ENCODE results near the gene NET1.

DNA sequence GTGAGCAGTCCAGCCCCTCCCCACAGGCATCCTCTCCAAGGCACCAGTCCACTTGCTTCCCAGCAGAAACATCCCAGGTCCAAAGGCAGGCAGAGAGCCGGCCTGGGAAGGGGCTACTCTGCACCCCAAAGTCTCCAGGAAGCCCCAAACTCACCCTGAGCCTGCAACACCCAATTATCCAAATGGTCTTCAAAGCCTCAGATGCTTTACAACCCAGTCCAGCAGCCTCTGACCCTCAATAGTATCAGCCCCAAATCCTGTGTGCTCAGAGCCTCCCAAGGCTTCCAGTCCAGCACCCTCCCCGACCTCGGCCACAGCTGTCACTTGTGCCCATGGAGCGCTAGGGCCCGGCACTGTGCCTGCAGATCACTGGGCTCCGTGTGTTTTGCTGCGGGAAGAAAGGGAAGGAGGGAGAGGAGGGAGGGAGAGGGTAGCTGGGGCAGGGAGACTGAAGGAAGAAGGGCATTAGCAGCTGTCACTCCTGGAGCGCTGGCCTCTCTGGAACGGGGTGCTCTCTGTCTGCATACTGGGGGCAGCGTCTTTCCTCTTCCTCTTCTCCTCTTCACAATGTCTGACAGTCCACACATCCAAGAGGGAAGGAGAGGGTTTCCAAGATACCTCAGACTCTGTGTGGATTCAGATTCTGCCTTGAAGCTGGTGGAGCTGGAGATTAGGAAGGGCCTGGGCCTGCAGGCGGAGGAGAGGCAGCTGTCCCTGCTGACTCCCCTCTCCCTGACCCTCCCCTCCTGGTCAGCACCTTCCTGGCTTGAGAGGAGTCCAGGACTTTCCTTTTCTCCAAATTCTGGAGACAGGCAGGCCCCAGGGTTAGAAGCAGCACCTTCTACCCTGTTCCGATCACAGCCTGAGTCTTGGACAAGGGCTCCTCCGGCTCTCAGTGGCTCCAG, 73.8 kb downstream of the NET1 start:
- TF ChIP-seq, protein P1, sequence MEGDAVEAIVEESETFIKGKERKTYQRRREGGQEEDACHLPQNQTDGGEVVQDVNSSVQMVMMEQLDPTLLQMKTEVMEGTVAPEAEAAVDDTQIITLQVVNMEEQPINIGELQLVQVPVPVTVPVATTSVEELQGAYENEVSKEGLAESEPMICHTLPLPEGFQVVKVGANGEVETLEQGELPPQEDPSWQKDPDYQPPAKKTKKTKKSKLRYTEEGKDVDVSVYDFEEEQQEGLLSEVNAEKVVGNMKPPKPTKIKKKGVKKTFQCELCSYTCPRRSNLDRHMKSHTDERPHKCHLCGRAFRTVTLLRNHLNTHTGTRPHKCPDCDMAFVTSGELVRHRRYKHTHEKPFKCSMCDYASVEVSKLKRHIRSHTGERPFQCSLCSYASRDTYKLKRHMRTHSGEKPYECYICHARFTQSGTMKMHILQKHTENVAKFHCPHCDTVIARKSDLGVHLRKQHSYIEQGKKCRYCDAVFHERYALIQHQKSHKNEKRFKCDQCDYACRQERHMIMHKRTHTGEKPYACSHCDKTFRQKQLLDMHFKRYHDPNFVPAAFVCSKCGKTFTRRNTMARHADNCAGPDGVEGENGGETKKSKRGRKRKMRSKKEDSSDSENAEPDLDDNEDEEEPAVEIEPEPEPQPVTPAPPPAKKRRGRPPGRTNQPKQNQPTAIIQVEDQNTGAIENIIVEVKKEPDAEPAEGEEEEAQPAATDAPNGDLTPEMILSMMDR (IDR thresholded peaks at IDR 0.05; ENCODE audit: borderline replicate concordance, extremely low read depth, low read length, poor library complexity, severe bottlenecking): no peak
- no peak for TF ChIP-seq EZH2 (IDR thresholded peaks at IDR 0.05; ENCODE audit: borderline replicate concordance, low read depth, low read length, severe bottlenecking)
